ENCODE data around the gene CYB561A3. TPM values are rescaled to one million over a fixed set of nuclear protein-coding genes. Genes with fewer than 3 reads are reported as not detected.

Gene CYB561A3
- total RNA-seq, 1 experiment from 2014 or later: 80.3 TPM

DNA sequence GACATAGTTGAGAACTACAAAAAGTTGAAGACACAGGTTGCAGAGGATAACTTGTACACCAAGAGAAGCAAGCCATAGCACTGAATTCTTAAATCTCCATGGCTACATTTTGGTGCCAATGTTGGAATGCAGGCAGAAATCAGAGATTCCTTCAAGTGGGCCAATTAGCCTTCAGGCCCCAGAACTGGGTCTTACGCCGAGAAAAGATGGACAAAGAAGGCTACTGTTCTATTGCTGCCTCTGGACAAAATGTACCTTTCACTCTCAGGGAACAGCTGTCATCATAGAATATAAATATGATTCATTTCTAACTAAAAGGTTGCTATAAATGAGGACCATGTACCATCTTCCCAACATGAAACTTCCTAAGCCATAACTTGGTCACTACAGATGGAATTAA is 44.4 kb upstream of the CYB561A3 start:
- no peak for ATAC-seq
- BruUV-seq (replicated peaks): TSS peak; percentile 1

DNA sequence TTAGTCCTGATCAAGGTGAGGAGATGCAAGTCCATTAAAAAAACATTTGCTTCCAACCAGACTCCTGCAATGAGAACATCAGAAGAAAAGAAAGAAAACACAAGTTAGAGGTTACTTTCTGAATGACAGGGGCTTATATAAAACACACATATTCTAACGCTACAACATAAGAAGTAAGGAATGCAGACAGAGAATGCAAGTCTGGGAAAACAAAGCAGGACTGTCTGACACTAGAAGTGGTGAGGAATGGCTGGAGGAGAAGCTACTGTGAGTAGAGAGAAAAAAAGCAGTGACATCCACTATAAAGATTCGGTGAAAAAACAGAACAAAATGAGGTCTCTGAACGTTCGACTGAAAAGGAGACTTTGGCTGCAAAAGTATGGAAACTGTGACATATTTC is 43.0 kb upstream of the CYB561A3 start:
- Histone ChIP-seq H3K27ac (ENCODE audit: low read length) (no peak overlapping the region), H3K4me3 (ENCODE audit: low read depth in 2 of 2, low read length in 2 of 2) (no peak overlapping the region), H3K9me3 (ENCODE audit: control insufficient read depth, insufficient read depth, low read depth, low read length) (no peaks in the 10 kb centered on the region), H3K27me3 (ENCODE audit: control insufficient read depth, insufficient read depth, low read length) (no peaks in the 10 kb centered on the region), H3K36me3 (ENCODE audit: control insufficient read depth, insufficient read depth, low read length) (peaks cover 34% of the 10 kb centered on the region), H3K4me1 (ENCODE audit: control insufficient read depth, insufficient read depth, low read length) (no peaks in the 10 kb centered on the region)
- BruUV-seq (replicated peaks): no TSS peak
- intact Hi-C loops (cut with micrococcal nuclease; ENCODE audit: unreplicated experiment) (no loop called here), in situ Hi-C loops (cut with HindIII; ENCODE audit: low pct_unique_long_range_greater_than_20kb, low sequenced_read_pairs) (no loop called here)
- ATAC-seq (no peak), DNase-seq (ENCODE audit: low read depth, low spot score) (no peak)
- TF ChIP-seq TCF7L2 (IDR thresholded peaks at IDR 0.05; ENCODE audit: low read depth, low read length) (no peak), SIN3A (IDR thresholded peaks at IDR 0.05; ENCODE audit: borderline replicate concordance, insufficient read depth, low read depth, low read length) (no peak), POLR2AphosphoS5 (IDR thresholded peaks at IDR 0.05; ENCODE audit: low read depth, low read length) (no peak)
- TF ChIP-seq, protein P1, sequence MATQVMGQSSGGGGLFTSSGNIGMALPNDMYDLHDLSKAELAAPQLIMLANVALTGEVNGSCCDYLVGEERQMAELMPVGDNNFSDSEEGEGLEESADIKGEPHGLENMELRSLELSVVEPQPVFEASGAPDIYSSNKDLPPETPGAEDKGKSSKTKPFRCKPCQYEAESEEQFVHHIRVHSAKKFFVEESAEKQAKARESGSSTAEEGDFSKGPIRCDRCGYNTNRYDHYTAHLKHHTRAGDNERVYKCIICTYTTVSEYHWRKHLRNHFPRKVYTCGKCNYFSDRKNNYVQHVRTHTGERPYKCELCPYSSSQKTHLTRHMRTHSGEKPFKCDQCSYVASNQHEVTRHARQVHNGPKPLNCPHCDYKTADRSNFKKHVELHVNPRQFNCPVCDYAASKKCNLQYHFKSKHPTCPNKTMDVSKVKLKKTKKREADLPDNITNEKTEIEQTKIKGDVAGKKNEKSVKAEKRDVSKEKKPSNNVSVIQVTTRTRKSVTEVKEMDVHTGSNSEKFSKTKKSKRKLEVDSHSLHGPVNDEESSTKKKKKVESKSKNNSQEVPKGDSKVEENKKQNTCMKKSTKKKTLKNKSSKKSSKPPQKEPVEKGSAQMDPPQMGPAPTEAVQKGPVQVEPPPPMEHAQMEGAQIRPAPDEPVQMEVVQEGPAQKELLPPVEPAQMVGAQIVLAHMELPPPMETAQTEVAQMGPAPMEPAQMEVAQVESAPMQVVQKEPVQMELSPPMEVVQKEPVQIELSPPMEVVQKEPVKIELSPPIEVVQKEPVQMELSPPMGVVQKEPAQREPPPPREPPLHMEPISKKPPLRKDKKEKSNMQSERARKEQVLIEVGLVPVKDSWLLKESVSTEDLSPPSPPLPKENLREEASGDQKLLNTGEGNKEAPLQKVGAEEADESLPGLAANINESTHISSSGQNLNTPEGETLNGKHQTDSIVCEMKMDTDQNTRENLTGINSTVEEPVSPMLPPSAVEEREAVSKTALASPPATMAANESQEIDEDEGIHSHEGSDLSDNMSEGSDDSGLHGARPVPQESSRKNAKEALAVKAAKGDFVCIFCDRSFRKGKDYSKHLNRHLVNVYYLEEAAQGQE (IDR thresholded peaks at IDR 0.05; ENCODE audit: insufficient read depth in 1 of 2, low read depth in 2 of 2, low read length in 1 of 2): no peak
- TF ChIP-seq, protein P2, sequence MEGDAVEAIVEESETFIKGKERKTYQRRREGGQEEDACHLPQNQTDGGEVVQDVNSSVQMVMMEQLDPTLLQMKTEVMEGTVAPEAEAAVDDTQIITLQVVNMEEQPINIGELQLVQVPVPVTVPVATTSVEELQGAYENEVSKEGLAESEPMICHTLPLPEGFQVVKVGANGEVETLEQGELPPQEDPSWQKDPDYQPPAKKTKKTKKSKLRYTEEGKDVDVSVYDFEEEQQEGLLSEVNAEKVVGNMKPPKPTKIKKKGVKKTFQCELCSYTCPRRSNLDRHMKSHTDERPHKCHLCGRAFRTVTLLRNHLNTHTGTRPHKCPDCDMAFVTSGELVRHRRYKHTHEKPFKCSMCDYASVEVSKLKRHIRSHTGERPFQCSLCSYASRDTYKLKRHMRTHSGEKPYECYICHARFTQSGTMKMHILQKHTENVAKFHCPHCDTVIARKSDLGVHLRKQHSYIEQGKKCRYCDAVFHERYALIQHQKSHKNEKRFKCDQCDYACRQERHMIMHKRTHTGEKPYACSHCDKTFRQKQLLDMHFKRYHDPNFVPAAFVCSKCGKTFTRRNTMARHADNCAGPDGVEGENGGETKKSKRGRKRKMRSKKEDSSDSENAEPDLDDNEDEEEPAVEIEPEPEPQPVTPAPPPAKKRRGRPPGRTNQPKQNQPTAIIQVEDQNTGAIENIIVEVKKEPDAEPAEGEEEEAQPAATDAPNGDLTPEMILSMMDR (IDR thresholded peaks at IDR 0.05): no peak
- POLR2A ChIA-PET: no interaction called here
- CTCF ChIA-PET: no interaction called here

More for the DNA sequence above, 44.4 kb upstream of the CYB561A3 start:
- no peak for DNase-seq (ENCODE audit: low read depth, low spot score)
- H3K4me1 ChIP-seq (ENCODE audit: control insufficient read depth, insufficient read depth, low read length): no peaks in the 10 kb centered on the region
- in situ Hi-C loops (cut with HindIII; ENCODE audit: low pct_unique_long_range_greater_than_20kb, low sequenced_read_pairs) (no loop called here), intact Hi-C loops (cut with micrococcal nuclease; ENCODE audit: unreplicated experiment) (no loop called here)
- no peak overlapping the region for H3K27ac ChIP-seq (ENCODE audit: low read length)
- CTCF ChIA-PET: no interaction called here
- peaks cover 41% of the 10 kb centered on the region for H3K36me3 ChIP-seq (ENCODE audit: control insufficient read depth, insufficient read depth, low read length)
- POLR2A ChIA-PET: no interaction called here
- no peaks in the 10 kb centered on the region for H3K9me3 ChIP-seq (ENCODE audit: control insufficient read depth, insufficient read depth, low read depth, low read length)
- TF ChIP-seq, protein P2 (IDR thresholded peaks at IDR 0.05): no peak
- TF ChIP-seq POLR2AphosphoS5 (IDR thresholded peaks at IDR 0.05; ENCODE audit: low read depth, low read length) (no peak), SIN3A (IDR thresholded peaks at IDR 0.05; ENCODE audit: borderline replicate concordance, insufficient read depth, low read depth, low read length) (no peak), TCF7L2 (IDR thresholded peaks at IDR 0.05; ENCODE audit: low read depth, low read length) (no peak)
- TF ChIP-seq, protein P1 (IDR thresholded peaks at IDR 0.05; ENCODE audit: insufficient read depth in 1 of 2, low read depth in 2 of 2, low read length in 1 of 2): no peak
- H3K27me3 ChIP-seq (ENCODE audit: control insufficient read depth, insufficient read depth, low read length): no peaks in the 10 kb centered on the region
- H3K4me3 ChIP-seq (ENCODE audit: low read depth in 2 of 2, low read length in 2 of 2): no peak overlapping the region
